DMS79 (cell line): ENCODE measurements around the gene KRT86.
A peak's percentile ranks its signal among the peaks of the same experiment; 100 is the strongest.
"Not testable (repeated sequence)": the region's sequence is repeated elsewhere in the genome, so short reads cannot be mapped to it uniquely, and the experiment has no call there.

ENCODE experiments used
- DNase-seq: peaks from one replicate; lab custom pipeline; 2025; lab: John Stamatoyannopoulos, UW

KRT86 gene

DNA sequence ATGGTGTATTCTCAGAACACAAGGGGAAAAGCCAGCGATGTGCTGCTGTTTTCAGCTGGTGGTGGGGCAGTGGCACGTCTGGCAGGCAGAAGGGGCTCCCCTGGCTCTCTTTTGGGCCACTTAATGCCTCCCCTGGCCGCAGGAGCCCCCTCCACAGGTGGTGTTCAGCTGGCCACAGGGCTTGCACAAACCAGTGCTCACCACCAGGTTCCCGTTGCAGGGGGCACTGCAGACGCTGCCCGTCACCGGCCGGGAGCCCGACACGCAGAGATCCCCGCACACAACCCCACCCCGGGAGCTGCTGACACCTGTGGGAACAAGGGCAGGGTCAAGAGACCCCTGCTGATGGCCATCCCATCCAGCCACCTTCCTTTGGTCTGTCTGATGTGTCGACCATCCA, 40.1 kb downstream of the KRT86 start:
- DNase-seq, result no peak

DNA sequence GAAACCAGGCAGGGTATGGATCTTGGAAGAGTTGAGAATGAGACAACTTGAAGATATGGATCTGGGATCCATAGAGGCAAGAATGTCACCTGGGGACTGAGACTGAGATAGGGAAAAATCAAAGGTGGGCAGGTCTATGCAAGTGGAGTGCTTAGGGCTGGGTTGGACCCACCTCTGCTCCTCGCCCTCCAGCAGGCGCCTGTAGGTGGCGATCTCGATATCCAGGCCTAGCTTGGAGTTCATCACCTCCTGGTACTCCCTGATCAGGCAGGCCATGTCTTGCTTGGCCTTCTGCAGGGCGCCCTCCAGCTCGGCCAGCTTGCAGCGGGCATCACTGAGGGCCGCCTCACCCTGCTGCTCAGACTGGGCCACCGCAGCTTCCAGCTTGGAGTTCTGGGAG, 41.3 kb downstream of the KRT86 start:
- not testable (repeated sequence) for DNase-seq

DNA sequence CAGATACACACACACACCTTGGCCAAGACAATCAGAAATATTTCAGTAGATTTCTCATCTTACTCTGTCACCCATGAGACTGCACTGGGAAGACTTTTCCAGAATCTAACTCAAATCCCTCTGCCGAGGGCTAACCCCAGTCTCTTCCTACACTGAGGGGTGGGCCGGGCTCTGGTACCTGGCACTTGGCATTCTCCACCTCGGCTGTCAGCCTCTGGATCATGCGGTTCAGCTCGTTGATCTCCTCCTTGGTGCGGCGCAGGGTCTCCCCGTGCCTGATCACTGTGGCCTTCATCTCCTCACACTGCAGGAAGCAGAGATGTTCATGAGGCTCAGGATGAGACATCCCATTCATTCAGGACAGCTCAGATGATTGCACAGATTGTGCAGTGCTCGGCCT, 41.8 kb downstream of the KRT86 start:
- DNase-seq, result no peak

DNA sequence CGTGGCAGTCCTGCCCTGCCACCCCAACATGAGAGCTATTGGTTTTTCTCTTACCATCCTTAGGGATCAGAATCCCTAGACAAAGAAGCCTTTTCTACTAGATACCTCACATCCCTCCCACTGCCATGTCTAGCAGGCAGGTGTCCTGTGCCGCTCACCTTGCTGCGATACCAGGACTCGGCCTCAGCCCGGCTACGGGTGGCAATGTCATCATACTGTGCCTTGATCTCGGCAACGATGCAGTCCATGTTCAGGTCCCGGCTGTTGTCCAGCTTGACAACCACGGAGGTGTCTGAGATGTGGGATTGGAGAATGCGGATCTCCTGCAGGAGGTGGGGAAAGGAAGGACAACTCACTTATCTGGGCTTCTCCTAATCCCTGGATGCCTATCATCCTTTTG, 42.3 kb downstream of the KRT86 start:
- no peak for DNase-seq

DNA sequence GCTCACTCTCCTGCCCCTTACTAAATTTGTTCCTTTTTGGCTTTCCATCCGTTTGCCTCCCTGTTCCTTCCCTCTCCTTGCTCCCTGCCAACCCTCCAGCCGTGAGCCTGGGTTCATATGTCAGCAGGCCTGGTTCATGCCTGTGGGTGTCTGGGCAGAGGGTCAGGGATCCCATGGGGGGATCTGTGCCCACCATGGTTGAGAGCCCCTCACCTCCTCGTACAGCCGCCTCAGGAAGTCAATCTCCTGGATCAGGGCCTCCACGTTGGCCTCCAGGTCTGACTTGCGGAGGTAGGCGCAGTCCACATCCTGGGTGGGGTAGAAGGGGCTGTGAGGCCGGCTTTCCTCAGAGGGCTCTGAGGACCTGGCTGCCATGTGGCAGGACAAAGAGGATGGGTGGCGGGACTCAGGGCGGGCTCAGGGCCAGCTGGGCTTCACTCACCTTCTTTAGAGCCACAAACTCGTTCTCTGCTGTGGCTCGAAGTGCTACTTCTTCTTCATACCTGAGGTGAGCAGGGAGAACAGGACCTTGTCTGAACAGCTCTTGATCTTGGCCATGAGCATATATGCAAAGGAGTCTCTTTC, 43.1 kb downstream of the KRT86 start:
- no peak for DNase-seq

DNA sequence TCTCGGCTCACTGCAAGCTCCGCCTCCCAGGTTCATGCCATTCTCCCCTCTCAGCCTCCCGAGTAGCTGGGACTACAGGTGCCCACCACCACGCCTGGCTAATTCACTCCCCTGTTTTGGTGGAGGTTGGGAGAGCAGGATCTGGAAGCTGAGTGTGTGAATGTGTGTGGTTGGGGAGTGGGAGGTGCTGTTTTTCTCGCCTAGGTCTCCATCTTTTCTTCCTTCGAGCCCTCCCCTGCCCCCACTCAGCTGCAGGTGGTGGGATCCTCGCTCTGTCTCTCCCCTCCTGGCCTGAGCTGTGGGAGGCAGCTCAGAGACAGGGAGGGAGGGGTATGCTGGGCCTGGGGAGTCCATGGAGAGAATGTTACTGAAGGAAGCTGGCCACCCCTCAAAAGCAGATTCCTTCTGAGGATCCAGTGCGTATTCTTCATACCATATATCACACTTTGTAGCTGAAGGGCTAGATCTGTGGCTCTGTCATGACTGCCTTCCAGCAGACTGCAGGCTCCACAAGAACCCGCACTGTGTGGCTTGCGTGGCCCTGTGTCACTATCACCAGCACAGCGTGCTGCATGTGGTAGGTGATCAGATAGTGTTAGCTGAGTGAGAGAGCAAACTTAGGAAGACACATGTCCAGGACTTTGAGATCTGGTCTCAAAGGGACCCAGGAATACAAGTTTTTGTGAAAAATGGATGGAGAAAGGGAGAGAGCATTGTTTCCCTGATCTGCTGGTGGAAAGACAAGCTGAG, 44.0 kb downstream of the KRT86 start:
- DNase-seq, result no peak

DNA sequence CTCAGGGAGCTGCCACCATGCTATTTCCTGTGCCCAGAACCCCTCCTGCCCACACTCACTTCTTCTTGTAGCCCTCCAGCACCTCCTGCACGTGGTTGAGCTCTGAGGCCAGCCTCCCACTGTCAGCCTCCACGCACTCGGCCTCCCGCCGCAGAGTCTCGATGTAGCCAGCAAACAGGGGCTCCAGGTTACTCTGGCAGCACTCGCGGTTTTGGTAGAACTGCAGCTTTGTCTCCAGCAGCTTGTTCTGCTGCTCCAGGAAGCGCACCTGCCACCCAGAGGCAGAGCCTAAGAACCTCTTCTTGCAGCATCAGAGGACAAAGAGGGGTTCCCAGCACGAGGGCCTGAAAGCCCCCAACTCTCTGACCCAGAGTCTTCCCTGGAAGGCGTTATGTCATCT, 44.7 kb downstream of the KRT86 start:
- DNase-seq, result no peak

DNA sequence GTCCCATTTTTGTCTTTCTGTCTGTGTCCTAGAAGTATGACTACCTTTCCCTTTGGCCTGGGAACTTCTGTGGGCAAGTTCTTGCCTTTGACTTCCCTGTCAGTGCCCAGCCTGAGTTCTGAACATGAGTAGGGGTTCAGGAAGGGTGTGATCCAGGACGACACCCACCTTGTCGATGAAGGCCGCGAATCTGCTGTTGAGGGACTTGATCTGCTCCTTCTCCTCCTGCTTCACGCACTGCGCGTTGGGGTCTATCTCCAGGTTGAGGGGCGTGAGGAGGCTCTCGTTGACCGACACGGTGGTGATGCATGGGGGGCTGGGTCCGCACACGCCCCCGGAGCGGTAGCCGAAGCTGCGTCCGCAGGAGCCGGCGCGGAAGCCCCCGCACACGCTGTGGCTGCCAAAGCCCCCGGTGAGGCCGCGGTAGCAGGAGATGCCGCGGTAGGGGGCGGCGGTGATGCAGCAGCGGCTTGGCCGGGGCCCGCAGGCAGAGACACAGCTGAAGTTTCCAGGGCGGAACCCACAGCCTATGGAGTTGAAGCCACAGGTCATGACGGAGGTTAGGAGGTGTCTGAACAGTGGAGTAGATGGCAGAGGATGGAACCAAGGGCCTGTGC, 46.4 kb downstream of the KRT86 start, which contains the start of gene KRT83:
Gene KRT83 (minus strand): TSS at position 615 of the 617 bp plus-strand sequence. CDS start 63 bp downstream, at position 552.
- no peak for DNase-seq

DNA sequence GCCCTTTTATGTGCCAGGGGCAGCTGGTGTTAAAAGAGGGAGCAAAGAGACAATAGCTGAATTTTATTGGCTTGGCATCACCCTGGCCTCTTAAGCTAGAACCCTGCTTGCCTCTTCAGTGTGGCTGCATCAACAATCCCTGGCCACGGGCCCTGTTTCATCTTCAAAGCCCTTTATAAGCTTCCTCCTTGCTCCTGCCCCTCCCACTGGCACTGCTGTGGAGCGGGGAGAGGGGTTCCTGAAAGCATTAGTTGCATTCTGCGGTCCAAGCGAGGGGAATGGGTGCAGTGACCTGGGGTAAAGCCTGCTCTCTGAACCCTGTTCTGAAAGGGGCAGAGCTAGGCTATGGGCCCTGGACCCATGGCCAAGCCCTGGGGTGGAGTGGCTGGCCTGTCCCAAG, 47.0 kb downstream of the KRT86 start:
- DNase-seq, result peak; percentile 53

DNA sequence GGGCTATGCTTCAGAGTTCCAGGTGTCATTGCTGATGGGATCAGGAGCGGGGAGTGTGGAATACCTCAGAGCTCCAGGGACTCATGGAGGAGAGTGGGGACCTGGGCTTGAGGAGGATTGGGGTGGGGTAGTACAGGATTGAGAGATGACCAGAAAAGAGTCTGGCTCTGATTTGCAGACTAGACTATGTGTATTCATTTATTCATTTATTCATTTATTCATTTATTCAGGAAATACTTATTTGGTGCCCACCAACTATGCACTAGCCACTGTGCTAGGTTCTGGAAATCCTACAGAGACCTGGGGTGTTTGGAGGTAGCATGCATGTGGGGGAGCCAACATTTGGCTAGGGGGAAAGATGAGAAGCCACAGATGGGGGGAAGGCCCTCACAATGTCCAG, 47.6 kb downstream of the KRT86 start:
- no peak for DNase-seq

DNA sequence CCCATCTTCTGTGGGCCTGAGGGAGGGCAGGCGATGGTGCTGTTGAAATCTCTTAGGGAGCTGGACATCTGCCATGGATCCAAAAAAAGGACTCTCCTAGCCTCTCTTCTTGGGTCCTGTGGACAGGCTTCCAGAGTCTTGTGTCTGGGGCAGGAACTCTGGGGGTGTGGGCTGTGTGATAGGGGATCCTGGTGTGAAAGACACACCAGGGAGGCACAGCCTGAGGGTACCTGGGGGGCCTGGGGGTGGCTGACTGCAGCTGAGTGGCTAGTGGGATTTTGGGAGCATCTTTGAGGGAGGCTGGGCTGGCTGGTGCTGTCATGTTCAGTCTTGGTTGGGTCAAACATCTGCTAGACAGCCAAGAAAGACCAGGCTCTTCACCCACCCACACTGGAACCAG, 48.6 kb downstream of the KRT86 start:
- DNase-seq, result no peak

DNA sequence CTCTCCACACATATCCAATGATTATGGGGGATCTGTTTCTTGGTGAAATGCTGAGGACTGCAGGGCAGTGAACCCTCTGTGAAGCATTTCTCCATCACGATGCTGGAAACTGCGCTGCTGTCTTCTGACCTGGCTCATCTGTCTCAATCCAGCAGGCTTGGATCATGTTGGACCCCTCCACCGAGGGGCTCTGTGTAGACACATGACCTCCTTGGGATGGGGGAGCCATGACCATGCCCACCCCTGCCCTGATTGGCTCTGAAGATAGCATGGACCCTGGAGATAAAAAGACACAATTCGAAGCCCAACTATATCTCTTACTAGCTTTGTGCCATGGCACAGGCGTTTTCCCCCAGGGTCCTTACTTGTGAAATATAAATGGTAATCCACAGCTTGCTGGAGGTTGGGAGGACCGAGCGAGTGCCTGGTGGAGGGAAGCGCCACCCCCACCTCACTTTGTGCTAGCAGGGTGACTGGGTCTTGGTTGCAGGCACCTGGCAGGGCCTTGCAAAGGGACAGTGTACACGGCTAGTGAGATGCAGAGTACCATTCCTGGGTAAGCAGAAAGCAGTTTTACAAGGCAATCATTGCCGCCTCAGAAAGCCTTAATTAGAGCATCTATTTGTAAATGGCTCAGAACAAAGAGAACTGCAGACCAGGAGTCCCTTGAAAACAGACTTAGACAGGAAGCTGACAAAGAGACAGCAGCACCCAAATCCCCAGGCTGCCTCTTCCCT, 49.1 kb downstream of the KRT86 start:
- DNase-seq, result no peak

DNA sequence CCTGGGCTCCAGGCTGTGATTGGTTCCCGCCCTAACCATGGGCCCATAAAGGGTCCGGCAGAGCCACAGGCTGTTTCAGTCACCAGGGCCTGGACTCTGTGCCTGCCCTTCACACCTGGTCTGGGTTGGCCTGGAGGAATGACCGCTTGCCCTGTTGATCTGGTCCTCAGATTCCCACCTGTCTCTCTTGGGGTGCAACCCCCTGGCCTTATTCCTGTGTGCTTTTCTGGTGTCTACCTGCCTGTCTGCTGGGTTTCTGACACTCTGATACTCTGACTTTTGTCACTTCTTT, 49.7 kb downstream of the KRT86 start:
- DNase-seq, result no peak

DNA sequence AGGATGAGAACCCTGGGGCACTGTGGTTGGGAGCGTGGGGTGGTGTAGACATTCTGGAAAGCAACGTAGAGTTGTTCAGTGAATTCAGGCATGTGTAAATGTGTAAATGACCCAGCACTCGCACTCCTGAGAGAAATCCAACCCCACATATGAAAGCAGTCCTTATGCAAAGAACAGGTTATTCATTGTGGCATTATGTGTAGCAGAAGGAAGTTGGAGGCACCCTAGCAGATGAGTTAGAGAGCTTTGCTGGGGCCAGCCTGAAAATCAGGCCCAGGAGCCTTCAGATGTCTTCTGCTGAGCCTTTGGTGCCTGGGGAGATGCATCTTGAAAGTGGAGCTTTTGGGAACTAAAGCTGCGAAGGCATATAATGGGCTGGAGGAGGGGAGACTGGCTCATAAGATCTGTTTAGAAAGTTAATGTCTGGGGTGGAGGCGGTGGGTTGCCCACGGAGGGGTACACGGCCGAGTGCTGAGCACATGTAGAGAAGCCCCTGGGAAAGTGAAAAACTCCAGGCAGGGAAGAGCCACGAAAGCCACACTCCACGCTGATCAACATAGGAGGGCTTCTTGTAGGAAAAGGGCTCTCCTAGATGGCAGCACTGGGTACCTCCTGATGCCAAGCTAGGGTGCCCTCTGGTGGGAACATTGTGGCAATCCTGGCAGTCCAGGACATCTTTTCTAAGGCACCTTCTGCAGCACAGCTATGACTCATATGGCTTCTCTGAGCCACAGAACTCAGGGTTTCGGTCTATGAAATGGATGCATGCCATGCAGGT, 52.8 kb downstream of the KRT86 start:
- DNase-seq, result no peak

DNA sequence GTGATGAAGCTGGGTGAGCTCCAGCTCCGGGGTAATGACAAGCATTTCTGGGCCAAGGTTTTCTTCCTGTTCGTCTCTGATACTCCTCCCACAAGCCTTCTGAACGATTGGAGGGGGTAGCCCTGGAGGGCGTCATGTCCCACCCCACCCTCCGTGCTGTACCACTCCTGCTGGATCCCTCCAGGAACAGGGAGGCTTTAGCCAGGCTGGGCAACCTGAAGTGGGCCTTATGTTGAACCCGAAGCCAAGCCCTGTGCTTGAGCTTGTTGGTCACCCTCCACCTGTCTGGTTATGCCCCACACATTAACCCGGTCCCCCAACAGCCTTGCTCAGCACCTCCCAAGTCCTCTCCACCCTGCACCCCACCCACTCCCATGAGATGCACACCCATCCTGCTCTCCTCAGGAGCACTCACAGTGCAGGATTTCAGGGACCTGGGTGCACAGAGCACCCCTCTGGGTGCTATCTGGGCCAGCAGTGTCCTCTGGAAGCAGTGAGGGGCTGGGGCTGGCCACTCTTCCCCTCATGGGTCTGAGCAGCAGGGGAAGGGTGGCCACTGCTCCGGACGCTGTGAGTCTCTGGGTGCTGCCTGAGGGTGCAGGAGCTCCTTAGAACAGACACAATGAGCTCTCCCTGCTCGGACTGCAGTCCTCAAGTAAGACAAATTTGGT, 53.5 kb downstream of the KRT86 start:
- DNase-seq, result no peak

DNA sequence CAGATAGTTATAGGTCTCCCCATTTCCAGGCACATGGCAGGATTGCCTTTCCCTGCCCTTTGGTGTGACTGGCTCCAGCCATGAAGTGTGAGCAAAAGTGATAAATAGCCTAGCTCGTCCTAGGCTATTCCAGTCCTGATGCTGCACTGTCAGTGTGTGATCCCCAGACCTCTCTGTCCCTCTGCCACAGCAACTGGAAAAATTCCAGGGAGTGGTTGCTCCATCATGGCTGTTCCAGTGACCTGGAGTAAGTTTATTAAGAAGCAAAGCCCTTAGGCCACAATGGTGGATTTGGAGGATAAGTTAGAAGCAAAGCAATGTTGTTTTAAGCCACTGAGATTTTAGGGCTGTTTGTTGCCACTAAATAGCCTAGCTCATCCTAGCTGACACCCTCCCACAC, 56.6 kb downstream of the KRT86 start:
- DNase-seq, result no peak

DNA sequence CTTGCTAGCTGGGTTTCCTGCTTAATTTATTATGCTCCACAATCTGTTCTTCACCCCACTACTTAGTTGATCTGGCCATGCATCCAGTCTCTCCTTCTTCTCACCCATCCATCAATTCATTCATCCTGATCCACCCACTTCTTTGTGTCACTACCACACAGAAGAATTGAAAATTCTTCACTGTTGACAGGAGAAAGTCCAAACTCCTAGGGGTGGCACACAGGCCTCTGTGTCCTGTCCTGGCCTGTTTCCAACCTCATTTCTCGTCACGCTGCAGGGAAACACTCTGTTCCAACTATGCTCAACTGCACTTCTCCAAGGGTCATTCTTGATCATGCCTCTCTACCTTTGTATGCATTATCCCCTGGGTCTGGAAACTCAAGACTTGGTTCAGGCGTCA, 57.4 kb downstream of the KRT86 start:
- peak; percentile 27 for DNase-seq

DNA sequence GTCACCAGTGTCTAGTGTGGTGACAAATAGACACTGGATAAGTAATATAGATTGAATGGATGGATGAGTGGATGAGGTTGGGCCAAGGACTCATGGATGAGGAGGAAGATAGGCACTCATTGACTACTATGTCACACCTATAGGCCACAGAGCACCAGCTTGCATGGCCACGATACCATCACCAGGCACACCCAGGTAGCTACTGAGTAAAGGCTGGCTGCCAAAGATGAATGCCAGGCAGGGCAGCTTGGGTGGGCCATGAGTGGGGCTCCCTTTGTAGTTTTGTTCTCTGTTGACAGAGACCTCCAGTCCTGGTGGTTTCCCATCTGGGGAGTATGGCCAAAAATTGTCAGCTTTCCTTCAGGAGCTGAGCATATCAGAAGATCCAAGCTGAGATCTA, 57.9 kb downstream of the KRT86 start:
- DNase-seq, result no peak

DNA sequence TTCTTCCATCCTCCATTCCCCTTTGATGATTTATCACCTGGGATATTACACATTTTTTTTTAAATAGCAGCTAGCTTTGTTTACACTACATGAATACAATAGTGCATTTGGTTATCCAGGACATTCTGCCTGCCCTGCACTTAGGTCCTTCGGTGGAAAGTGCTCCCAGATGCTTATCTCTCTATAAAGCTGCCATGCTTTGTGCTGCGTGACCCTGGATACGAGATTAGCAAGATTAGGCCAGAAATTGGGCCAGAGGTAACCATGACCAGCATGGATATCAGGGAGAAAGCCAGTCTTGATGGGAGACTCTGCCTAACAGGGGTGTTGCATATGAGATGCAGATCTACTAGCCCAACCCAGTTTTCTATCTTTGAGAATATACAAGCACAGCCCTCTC, 58.9 kb downstream of the KRT86 start:
- no peak for DNase-seq

DNA sequence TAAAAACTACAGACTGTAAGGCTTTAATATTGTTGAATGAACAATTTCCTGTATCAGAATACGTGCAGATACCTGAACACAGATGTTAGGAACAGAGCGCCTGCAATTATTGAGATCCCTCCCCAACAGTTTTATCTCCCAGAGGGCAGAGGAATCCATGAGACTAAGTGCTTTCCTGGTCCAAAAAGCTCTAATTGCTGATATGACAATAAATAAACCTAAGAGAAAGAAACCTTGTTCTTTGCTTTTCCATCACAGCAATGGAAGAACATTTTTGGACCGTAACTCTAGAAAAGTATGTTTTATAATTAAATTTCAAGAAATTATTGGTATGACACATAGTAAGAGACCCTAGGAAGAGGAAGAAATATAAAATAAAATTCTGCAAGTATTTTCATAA, 59.7 kb downstream of the KRT86 start:
- no peak for DNase-seq

DNA sequence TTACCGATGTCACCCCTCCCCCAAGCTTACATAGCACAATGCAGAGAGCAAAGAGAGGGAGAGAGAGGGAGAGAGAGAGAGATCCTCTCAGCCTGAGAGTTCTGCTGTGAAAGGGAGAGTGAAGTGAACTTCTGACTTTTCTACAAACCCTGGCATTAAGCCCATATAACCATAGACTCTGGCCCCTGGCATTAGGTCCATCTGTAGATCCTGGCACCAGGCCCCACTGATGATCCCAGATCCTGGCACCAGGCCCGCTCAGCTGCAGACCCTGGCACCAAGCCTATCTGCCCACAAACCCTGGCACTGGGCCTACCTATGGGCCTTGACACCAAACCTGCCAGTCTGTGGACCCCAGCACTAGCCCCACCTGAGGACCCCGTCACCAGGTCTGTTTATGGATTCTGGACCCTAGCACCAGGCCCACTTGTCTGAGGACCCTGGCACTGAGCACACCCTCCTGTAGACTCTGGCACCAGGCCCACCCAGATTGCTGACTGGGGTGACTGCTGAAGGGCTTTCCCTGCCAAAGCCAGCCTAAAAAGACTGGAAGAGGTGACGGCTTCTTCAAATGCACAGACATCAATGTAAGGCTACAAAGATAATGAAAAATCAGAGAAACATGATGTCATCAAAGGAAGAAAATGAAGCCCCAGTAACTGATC, 61.3 kb downstream of the KRT86 start:
- DNase-seq, result peak; percentile 83
